HG03521 (cell line): ENCODE measurements around the gene SEZ6.

Experiments used
- ATAC-seq: cut with Tn5 transposase; IDR thresholded peaks from one replicate; pipeline ENCODE4 v1.9.1; 2021; ENCODE audit warnings: mild to moderate bottlenecking, moderate library complexity; ENCODE audit not compliant: unreplicated experiment

SEZ6 gene

GRCh38 chr17:29005936-29006511 lies at the start of gene SEZ6:
Gene SEZ6 (minus strand): TSS chr17:29006033. CDS start chr17:29005869, 164 bp downstream.
- ATAC-seq: no peak

- no peak for ATAC-seq
Observed at GRCh38 chr17:29054835-29055234, 49.0 kb upstream of the SEZ6 start.

- no peak for ATAC-seq
Observed at GRCh38 chr17:29051731-29052130, 45.9 kb upstream of the SEZ6 start.

DNA sequence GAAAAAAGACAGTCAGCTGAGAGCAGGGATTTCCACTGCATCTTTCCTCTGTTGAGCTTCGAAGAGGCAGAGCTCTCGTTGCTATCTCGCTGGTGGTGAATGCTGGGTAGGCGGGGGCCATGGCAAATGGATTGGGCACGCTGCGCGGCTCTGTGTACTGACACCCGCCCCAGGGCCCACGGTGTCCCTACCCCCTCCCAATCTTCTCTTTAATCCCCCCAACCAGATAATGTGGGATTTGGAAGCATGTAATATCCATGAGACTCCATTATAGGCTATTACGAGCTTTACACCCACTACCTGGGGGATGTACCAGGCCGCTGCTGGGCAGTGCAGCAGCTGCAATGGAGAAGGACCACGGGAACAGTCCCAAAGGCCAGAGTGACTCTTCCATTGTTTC lies 45.4 kb upstream of the SEZ6 start:
- ATAC-seq: no peak

GRCh38 chr17:29050176-29050575 lies 44.3 kb upstream of the SEZ6 start:
- ATAC-seq: no peak

GRCh38 chr17:29049541-29050145 lies 43.8 kb upstream of the SEZ6 start:
- no peak for ATAC-seq

GRCh38 chr17:29048440-29049368 lies 42.9 kb upstream of the SEZ6 start:
- no peak for ATAC-seq

DNA sequence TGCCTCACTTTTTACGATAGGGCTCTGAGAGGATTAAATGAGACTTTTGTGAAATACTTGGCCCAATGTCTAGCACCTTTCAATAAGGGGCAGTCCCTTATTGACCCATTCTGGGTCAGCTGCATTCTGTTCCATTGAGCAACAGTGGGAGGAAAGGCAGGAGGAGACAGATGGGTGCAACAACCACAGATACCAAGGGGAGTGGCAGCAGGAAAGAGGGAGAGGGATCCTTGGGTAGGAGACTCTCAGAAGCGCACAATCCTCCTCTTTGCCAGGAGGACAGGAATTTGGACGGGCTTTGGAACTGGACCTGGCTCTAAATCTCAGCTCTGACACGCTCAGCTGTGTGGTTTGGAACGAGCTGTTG lies 40.6 kb upstream of the SEZ6 start:
- no peak for ATAC-seq

- ATAC-seq: no peak
Observed at GRCh38 chr17:29045734-29046472, 40.1 kb upstream of the SEZ6 start.

- no peak for ATAC-seq
Observed at GRCh38 chr17:29045026-29045425, 39.2 kb upstream of the SEZ6 start.

GRCh38 chr17:29043539-29044145 lies 37.8 kb upstream of the SEZ6 start:
- no peak for ATAC-seq

DNA sequence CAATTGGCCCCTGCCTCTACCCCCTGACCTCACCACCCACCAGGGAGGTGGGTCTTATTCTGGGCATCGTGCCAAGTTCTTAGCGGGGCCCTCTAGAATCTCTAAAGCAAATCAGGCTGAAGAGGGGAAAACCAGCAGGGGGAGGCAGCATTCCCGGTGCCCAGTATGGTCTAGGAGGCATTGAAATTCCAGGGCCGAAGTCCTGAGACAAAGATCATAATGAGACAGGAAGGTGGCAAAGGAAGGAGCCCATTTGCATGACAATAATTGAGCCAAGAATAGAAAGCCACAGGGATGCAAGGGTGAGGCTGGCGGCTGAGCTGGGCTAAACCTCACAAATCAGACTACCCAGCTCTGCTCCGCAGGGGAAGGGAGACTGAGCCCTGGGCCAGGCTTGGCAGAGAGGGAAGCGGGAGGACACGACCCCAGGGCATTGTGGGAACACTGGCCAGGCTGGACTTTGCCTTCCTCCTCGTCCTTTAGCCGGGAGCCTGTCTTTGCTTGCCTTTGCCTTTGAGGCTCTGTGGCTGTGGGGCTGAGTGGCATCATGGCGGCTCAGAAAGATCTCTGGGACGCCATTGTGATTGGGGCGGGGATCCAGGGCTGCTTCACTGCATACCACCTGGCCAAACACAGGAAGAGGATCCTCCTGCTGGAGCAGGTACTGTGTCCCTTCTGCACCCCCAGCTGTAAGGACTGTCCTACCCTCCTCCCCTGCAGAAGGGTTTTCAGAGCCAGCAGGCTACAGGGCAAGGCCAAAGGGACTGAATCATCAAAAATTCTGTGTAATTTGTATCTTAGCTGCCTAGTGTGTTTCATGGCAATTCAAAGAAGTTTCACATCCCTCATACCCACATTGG lies 37.1 kb upstream of the SEZ6 start, which contains the start of gene PIPOX:
TSS of gene PIPOX (plus strand) at position 463 of the 860 bp plus-strand sequence. CDS start at position 548, 85 bp downstream.
- no peak for ATAC-seq

DNA sequence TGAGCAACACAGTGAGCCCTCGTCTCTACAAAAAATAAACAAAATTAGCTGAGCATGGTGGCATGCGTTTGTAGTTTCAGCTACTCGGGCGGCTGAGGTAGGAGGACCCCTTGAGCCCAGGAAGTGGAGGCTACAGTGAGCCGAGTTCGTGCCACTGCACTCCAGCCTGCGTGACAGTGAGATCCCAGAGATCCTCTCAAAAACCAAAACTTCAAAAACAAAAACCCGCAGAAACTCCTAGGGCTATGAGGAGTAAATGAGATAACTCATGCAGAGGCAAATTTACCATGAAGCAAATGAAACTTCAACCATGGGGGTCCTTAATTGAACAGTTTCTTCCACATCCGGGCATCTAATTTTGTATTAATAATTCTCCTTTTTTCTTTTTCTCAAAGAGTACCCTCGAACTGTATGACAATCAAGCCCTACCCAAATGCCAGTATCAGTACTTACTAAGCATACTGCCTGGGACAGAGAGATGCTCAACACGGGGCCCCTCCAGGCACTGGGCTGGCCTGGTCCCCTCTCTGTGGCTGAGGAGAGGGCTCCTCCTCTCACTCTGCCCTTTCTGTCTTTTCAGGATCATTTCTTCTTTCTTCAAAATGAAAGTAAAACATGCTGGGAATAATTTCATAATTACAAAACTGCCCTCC lies 36.3 kb upstream of the SEZ6 start:
- no peak for ATAC-seq

- ATAC-seq: no peak
Observed at GRCh38 chr17:29041571-29041970, 35.7 kb upstream of the SEZ6 start.

DNA sequence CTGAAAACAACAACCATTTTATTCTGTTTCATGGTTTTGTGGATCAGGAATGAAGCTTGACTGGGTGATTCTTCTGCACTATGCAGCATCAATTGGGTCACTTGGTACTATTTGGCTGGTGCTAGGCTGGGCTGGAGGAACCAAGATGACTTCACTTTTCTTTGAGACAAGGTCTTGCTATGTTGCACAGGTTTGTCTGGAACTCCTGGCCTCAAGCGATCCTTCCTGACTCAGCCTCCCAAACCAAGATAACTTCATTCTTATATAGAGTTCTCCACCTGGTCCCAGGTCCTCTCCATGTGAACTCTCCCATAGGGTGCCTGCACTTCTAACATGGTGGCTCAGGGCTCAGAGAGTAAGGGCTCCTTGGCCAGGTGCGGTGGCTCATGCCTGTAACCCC lies 35.3 kb upstream of the SEZ6 start:
- no peak for ATAC-seq

DNA sequence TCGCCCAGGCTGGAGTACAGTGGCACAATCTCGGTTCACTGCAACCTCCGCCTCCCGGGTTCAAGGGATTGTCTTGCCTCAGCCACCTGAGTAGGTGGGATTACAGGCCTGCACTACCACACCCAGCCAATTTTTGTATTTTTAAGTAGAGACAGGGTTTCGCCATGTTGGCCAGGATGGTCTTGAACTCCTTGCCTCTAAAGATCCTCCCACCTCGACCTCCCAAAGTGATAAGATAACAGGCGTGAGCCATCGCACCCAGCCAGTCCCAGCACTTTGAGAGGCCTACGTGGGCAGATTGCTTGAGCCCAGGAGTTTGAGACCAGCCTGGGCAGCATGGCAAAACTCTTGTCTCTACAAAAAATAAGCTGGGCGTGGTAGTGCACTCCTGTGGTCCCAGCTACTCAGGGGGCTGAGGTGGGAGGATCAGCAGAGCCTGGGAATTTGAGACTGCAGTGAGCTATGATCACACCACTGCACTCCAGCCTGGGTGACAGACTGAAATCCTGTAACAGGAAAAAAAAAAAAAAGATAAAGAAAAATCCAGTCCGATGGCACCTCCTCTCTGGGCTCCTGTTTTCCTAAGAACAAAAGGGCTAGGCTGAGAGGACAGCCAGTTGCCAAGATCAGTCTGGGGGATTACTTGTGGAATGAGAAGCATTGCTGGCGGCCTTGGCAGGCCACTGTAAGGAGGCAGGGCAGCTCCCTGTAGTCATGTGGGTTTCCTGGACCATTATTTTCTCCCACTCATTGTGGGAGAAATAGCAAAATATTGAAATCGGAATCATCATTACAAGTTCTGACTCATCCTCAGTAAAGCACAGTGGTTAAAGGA lies 34.1 kb upstream of the SEZ6 start:
- no peak for ATAC-seq

DNA sequence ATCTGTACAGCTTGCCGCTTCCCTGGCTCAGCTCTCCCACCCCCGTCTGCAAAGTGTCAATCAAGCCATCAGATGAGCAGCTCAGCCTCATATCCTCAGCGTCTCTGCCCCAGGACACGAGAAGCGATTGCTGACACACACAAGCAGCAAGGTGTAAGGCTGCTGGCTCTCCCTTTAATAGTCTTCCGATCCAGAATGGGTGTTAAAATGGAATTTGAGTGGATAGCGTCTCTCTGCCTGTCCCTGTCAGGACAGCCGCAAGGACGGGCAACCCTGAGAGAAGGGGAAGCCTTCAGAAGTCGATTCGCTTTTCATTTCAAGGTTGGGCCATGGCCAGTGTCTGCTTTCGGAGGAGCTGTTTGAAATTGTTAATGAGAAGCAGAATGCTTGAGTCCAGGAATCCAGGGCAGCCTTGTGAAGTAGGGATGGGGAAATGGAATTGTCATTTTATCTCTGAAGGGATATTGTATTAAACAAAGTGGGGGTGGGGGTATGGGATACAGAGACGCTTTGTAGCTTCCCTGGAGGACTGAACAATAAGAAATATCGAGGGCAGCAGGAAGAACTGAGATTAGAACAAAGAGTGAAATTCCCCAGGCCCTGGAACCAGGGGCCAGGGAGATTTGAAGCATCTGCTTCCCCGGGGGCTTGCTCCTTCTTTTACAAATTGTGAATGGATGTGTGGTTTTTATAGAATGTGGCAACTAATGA lies 32.4 kb upstream of the SEZ6 start:
- ATAC-seq: no peak

DNA sequence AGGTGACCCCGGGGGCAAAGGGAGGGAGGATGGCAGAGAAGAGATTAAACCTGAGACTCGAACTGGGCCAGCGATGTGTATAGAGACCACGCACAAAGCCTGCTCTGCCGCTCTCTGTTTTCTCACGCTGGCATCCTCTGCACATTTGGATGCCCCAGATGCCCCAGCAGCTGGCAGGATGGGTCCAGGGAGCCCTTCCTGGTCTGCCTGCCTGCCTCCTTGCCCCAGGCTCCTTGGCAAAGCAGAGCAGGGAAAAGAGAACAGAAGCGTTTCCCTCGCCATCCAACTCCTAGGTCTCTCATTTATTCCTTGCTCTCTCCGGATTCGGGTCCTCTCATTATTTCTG lies 31.9 kb upstream of the SEZ6 start:
- ATAC-seq: no peak
